Ovary (tissue), 3 donors: ENCODE measurements around the gene COL17A1.

Experiments
- EP300 ChIP-seq: sonication (generic); formaldehyde crosslinking; IDR thresholded peaks from one replicate; pipeline ENCODE4 v1.6.1; 2017; ENCODE audit warnings: antibody characterized with exemption
- TF ChIP-seq, protein P1 (sequence below), 3 donors: fragments of 450-650 bp in 2 of 3; fragments of 200-600 bp in 1 of 3; IDR thresholded peaks; one replicate each; pipeline versions ENCODE4 v1.5.1 to v1.8.0; 2016 to 2022; ENCODE audit warnings: antibody characterized with exemption in 3 of 3, mild to moderate bottlenecking in 1 of 3
- donor health status: DM: no; HTN: no; CAD: no.

DNA sequence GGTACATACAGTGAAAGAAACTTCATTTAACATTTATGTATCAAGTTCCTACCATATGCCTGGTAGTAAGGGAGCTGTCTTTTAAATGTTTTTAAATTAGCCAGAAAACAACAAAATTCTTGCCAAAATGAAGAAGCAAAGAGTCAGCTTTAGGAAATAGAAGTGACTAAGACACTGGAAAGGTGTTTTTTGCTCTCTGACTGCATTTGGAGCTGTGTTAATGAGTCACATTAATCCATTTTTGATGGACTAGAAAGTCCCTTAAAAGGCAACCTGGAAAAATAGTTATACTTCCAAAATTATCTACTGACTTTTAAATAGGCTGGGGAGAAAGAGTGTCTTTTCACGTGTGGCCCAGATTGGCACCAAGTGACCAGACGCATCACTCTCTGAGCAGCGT, 3.9 kb upstream of the COL17A1 start:
- TF ChIP-seq, protein P1, sequence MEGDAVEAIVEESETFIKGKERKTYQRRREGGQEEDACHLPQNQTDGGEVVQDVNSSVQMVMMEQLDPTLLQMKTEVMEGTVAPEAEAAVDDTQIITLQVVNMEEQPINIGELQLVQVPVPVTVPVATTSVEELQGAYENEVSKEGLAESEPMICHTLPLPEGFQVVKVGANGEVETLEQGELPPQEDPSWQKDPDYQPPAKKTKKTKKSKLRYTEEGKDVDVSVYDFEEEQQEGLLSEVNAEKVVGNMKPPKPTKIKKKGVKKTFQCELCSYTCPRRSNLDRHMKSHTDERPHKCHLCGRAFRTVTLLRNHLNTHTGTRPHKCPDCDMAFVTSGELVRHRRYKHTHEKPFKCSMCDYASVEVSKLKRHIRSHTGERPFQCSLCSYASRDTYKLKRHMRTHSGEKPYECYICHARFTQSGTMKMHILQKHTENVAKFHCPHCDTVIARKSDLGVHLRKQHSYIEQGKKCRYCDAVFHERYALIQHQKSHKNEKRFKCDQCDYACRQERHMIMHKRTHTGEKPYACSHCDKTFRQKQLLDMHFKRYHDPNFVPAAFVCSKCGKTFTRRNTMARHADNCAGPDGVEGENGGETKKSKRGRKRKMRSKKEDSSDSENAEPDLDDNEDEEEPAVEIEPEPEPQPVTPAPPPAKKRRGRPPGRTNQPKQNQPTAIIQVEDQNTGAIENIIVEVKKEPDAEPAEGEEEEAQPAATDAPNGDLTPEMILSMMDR (IDR thresholded peaks at IDR 0.05), result no peak
- TF ChIP-seq EP300, result no peak
